Stimulated activated CD4-positive, alpha-beta T cell treated with anti-CD3 and anti-CD28 coated beads, Interleukin-1b, Interleukin-23, amount 100 ng/mL, for 1 hour (primary cell): ENCODE measurements around the gene SP8.

ENCODE experiments used
- DNase-seq, 2 donors: peaks; one replicate each; pipeline ENCODE4 v3.0.0-alpha.2; 2020; ENCODE audit warnings: low read depth in 2 of 2

The SP8 gene

DNA sequence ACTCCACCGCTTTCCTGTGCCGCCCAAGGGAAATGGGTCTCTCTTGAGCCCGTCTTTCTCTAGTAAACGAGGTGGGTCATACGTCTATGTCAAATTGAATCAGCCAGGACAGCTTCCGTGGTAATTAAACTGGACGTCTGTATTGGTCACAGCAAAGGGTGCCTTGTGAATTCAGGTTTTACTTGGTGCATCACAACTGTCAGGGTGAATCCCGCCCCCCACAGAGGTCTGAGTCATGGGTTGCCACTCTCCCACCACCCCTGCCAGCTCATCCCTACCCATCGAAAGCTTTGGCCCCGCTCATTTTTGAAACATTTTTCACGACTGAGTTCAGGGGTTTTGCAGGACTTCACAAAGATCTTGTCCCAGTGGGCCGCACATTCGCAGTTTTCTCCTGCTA, 8.0 kb upstream of the SP8 start:
- no peak for DNase-seq

DNA sequence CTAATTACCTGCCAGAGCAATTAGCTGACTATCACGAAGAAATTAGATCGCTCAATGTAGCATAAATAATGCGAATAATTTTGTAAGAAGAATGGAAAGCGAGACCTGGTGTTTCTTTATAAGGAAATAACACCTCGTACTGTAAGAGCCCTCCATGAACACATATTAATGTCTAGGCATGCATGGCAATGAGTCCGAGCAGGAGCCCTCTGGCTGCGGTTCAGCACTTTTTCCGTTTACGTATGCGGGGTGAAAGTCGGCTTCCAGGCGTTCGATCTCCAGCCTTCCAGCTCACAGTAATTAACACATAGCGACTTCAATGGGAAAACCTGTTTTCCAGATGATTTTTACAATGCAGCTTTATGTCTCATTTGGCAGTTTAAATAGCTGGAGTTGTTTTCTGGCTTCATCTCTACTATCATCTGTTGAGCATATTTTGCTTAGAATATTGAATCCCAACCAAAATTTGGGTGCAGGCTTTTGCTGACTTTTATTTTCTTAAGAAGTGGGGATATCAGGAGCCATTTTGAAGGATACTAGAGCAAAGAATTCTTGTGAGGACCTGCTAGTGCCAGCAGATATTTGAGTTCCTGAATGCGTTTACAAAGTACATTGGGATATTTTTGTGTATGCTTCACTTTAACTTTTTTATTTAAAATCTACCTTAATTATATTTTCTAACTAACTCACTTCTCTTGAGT, 7.2 kb upstream of the SP8 start:
- DNase-seq: no peak

DNA sequence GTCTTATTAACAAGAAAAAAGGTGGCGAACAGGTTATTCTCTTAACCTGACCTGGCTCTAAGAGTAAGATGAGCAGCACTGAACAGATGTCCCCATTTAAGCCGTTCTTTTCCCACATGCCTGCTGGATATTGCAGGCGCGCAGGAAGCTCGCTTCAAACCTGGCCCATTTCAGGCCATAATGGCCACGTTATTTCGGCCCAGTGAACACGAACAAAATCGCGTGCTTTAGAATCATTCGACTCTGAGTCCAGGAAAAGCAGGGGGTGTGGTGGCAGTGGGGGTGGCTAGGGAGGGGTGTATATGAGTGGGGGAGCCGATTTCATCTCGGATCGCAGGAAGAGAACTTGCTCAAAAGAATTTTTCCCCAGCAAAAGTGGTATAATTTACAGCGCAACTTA, 6.6 kb upstream of the SP8 start:
- no peak for DNase-seq

DNA sequence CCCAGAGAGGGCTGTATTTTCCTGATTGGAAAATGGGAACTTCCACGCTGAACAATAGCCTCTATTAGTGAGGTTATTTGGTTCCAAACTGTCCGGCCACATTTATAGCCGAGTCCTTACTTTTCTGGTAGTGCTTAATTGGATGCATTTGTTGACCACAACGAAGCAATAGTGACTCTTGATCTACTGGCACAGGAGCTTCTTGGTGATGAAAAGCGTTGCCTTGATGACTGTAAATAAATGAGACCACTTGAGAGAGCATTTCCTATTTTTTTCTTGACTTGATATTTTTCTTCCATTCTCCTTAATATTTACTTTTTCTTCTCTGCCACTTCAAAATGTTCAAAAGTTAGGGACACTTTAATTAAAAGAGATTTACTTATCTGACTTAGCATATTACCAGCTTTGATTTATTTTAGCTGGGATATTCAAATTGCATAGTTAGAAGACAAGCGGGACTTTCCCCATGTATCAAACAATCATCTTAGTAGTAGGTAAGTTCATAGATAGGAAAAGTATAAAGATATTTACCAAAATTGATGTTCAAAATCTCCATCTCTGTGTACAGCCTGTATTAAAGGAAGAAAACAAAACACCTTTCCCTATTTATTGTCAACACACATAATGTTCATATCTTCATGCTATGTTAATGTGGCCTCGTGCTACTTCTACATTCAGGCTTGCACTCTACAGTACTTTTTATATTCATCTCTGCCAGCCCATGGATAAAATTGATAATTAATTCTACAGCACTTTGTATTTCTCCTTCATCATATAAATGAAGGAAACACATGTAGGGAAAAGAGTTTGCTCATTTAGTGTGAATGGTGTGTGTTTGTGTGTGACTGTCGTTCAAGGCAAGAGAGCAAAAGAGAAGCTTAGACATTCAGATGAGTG, 5.1 kb upstream of the SP8 start:
- DNase-seq: no peak

DNA sequence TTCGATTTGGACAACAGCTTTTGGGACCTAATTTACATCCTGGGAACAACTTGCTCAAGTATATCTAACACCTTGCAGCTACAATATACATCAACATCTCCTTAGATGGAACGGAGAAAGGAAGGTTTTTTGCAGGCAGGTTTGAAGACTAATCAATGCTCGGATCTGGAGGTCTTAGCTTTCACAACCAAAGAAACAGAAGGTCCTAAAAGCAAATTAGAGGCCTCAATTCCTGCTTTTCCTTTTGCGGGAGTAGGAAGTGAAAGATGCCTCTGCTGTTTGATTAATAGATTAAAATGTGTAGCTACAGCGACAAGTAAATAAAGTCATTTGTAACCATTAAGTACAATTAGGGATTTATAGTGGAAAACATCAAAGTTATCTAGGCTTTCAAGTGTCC, 3.7 kb upstream of the SP8 start:
- no peak for DNase-seq

DNA sequence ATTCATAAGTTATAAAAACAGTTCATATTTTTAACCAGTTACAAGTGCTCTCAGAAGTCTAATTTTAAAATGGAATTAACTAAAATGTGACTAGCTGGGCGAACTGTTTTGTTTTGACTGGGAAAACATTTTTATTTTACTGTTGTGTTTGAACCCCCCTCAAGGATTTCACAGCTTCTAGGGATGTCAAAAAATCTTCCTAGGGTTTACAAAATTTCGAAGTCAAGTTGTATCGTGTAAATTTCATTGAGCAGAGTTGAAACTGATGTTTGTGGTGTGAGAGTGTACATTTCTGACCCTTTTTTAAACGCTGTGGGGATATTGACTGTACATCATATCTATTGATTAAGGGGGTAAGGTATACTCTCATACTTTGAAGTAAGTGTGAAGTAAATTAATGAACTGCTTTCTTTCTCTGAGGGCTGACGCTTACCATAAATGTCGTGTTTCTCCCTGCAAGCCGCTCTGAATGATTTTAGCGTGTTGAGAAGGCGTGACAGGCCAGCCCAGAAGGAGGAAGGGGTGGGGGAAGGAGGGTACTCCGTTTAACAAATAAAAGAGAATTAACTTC, 1.8 kb upstream of the SP8 start:
- DNase-seq: no peak

DNA sequence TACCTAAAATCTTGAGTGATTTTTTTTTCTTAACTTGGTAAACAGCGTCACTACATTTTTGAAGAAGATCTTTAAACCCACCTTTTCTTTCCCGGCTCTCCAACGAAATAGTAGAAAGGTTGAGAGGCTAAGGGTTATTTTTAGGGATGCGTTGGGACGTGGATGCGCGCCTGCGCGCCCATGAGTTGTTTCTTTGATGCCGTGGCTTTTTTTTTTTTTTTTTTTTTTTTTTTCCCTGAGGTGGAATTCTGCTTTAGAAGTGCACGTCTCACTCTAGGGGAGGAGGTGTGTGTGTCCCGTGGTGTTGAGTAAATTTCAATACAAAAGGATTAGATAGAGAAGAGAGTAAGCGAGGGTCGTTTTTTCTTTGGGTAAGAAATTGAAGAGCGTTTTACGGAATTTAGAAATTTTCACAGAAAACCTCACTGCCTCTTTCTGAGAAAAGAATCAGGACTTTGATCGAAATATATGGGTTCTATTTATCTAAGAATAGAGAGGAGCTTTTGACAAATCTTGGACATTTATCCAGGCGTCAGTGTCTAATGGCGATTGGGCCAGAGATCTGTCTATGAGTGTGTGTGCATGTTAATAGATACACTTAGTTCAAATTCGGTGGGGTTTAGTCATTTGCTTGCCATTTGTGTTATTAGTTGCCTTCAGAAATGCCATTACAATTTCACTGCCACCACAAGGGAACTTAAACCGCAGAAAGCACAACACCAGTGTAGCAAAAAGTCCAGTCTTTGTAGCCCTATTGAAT, 1.2 kb upstream of the SP8 start:
- no peak for DNase-seq

DNA sequence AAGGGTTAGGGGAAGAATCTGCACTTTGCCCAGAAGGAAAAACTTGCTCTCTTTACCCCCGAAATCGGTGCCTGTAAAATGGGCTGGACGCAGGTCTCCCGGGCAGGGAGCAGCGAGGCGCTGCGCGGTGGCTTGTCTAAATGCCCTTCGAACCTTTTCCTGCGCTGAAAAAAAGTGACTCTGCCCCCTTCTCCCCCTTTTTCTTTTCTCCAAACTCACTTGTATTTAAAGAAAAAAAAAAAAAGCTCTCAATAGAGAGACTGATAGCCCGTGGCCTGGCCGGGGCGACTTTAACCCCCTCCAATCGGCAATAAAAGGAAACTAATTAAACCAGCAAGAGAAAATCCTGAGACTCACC, 286 bp downstream of the SP8 start:
- no peak for DNase-seq

DNA sequence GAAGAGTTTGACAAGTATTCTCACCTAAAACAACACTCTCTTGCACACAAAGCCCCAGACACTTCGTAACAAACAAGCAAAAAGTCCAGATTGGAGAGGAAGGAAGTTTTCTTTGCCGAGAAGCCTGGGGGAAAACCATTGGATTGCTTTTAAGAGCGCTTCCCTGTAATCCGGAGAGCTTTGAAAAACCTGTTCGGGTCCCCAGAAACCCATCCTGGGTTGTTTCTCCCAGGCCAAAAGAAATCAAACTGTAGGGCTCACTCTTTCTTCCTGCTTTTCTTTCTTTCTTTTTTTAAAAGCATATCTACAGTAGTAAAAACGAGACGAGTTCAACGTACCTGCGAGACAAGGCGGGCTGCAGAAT, 655 bp downstream of the SP8 start:
- DNase-seq: no peak

DNA sequence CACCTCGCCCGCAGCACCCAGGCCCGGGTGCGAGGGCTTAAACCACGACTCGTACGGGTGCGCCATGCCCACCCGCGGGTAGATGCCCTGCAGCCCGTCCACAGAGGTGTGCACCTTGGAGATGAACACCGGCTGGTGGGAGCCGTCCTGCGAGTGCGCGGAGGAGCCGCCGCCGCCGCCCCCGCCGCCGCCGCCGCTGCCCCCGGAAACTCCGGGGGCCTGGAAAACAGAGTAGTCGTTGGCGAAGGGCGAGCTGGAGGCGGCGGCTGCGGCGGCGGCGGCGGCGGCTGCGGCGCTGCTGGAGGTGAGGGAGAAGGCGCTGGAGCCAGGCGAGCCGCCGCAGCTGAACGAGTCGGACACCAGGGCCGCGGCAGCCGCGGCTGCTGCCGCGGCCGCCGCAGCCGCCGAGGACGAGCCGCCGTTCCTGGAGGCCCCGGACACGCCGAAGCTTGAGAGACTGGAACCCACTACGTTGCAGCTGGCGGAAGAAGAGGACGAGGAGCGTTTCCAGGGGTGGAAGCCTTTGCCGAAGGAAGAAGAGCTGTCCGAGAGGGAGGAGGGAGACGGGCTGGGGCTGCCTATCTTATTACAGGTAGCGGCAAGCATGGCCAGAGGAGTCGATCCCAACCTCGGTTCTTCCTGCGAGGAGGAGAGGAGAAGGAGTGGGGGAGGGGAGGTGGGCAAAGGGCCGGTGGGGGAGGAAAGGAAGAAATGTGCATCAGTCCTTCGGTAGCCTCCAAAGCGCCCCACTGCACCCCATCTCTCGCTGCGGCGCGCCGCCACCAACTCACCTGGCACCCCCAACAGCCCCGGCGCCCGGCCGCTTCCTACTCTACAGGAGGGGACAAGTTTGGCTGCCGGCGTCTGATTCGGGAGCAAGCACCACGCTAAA, 1.3 kb downstream of the SP8 start:
- DNase-seq: no peak

DNA sequence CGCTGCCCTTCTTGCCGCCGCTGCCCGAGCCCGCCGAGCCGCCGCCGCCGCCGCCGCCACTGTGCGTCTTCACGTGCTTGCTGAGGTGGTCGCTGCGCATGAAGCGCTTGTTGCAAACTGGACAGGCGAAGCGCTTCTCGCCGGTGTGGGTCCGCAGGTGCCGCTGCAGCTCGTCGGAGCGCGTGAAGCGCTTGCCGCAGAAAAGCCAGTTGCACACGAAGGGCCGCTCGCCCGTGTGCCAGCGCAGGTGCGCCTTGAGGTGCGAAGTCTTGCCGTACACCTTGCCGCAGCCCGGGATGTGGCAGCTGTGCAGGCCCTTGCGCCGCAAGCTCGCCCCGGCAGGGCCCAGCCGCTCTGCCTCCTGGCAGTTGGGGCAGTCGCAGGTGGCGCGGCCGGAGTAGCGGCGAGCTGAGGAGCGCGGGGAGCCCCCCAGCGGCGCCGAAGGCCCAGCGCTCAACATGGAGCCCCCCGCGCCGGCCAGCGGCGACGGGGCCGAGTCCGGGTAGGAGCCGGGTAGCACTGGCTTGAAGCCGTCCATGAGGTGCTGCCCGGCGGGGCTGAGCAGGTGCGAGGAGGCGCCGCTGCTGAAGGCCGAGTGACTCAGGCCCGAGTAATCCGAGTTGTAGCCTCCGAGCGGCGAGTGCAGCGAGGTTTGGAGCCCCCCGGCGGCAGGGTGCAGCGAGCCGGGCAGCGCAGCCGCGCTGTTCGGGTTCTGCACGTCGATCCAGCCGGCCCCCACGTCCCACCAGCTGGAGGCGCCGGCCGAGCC, 2.1 kb downstream of the SP8 start:
- no peak for DNase-seq

DNA sequence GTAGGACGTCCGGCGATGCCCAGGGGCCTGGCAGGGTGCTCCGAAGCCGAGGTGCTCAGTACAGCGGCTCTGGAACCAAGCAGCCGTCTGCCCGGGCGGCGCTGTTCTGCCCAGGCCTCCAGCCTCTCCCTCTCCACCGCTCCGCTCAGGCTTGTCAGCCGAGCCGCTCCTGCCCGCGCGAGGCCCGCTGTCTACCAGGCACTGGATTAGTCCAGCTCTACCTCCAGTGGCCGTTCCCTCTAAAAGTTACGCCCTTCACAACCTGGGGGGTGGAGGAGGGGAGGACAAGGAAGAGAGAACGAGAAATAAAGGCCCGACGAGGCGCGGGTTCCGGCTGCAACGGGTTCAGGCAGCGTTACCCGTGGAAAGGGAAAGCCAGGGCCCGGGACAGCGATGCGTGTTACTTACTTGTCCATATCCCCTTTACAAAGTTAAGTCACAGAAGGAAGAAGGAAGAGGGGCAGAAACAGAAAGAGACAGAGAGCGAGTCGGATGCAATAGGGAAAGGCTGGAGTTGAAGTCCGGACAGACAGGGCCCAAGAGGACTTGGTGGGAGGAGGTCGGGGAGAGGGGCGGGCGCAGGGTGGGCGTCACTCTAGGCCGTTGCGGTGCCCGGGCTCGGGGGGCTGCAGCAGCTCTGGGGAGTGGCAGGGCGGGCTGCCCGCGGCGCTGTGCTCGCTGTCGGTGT, 2.8 kb downstream of the SP8 start:
- DNase-seq: no peak

DNA sequence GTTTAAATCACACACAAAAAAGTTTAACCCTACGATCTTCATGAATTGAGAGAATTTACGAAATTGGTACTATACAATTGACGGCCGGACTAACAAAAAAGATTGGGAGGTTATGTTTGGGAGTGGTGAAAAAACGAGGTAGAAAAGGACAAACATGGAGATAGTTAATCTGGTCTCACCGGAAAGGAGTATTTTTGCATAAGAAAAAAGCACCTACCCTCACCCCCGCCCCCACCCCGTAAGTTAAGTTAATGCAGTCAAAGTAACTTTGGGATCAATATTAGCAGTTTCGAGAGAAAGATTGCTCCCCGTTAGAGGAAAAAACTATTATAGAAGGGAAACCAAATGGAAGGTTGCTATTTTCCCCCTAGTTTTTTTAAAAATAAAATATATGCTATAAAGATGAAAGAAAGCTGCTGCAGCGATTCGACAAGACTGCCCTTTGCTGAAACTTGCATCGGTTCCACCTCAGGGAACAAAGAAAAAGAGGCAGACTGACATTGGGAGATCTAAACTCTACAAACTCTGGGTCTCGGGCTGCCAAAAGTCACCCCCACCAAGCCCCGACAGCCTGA, 3.5 kb downstream of the SP8 start:
- no peak for DNase-seq

DNA sequence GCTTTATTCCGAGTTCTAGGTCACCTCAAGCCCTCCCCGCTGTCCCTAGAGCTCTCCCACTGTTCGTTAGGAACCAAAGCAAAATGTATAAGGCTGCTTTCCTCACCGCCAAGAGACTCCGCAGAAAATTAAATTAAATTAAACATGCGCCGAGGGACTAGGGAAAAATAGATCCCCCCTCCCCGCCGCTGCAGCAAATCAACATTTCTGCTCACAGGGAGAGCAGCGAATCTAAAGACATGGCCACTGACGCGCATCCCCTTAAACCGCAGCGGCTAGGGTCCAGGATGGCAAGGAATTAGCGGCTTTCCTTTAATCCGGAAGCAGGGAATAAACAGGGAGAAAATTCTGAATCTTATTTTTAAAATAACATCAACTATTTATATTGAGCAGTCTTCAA, 7.6 kb downstream of the SP8 start:
- DNase-seq: no peak

DNA sequence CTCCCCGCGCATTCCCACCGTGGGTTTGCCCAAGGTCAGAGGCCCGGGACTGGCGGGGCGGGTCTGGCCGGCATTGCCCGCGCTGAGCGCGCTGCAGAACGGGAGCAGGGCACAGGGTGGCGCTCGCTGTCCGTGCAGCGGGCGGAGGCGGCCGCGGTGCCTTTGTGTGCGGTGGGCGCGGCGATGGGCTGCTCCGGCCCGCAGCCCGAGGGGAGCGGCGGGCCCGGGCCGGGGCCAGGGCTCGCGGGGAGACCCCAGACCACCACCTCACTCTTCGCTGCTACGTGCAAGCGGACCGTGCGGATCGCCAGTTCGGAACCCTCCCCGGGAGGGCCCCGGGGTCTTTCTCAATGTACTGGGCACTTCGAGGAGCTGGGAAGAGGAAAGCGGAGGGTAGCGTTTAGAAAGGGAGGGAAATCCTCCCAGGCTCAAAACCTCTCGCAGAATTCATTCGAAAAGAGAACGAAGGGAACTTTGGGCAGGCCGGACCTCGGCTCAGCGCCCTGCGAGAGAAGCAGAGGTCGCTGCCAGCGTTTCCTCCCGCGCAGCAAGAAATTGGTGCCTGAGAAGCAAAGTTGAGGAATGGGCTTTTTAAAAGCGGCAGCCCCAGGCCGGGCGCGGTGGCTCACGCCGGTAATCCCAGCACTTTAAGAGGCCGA, 8.5 kb downstream of the SP8 start:
- no peak for DNase-seq

DNA sequence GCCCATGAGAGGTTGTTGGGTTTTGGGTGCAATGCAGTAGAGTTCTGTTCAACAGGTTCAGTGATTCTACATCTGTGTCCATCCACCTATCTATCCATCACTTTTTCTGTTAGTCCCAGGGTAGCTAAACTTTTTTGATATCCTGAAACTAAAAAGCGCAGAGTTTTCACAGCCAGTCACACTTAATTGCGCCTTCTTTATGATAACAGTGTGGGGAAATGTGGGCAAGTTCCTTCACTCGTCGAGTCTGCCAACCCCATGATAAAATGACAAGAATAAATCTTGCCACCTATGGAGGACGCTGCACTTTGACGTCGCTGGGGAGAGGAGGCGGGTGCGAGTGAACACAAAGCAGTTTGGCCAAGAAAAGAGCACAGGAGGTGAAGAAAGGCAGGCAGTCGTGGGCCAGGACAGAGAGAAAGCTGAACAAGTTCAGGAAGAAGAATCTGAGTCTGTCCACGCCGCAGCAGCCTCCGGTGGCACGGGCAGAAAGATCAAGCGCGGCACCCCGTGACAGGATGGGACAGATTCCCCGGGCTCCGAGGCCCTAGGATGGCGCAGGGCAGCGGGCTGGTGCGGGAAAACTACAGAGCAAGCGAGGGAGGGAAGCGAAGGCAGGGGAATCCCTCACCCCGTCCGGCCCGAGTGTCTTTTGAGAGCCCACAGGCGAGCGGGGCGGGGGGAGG, 9.2 kb downstream of the SP8 start:
- no peak for DNase-seq

DNA sequence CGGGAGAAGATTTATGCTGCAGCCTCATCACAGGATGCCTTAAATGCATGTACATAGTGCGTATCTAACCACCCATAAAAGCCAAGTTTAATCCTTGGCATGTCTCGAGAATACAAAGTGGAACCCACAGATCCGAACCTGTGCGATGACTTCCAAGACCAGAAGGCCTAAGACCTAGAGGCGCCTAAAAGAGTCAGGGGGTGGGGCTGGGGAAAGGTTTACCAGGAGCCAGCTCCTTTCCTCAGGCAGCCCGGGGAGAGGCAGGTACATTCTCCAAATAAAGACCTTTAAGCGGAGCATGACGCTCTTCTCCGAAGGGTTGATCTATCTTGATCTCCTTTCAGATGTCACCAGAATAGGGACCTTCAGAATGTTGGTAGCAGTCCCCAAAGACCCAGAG, 9.7 kb downstream of the SP8 start:
- DNase-seq: no peak

DNA sequence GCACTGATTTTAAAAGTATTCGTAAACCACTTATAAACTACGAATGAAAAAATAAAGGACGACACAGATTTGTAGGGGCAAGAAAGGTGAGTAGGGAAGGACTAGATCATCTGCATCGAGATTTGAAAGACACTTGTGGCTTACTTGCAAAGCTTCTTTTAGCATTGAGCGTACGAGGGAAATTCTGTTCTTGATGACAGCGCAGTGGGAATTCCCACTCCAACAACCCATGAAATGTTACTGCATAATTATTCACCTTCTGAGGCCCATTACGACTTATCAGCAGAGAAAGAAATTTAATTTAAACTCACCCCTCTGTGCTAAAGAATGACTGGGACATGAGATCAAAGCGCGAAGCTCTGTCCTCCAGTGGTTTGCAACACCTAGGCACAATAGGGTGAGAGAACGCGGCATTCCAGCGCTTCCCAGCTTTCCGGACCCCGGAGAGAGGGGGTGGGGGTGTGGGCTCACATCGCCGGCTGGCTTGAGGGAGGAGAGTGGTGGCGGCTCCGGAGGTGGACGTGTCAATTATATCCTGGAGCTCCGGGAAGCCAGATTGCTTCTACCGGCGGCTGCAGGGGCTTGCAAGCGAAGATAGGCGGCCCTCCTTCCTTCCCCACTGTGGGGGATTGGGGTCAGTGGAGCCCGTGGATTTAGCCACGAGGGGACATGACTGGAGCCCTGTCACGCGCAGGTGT, 10.3 kb downstream of the SP8 start:
- DNase-seq: no peak
